ENCODE results near the gene ALG14. TPM values are rescaled to one million over a fixed set of nuclear protein-coding genes. Genes with fewer than 3 reads are reported as not detected.
A peak's percentile ranks its signal among the peaks of the same experiment; 100 is the strongest.

The ALG14 gene
- polyA plus RNA-seq, 1 of the 3 experiments (the other 2 are of a cell fraction), result 2.5 TPM

GRCh38 chr1:95004013-95004412, 68.7 kb downstream of the ALG14 start:
- TF ChIP-seq PBX3 (IDR thresholded peaks at IDR 0.05) (no peak), EP300 (IDR thresholded peaks at IDR 0.05; ENCODE audit: borderline replicate concordance in 1 of 2, low read depth in 1 of 2, low read length in 1 of 2) (no peak), ZBTB33 (IDR thresholded peaks at IDR 0.05; ENCODE audit: borderline replicate concordance, low read depth) (no peak), NFIC (IDR thresholded peaks at IDR 0.05; ENCODE audit: borderline replicate concordance) (no peak), RCOR1 (IDR thresholded peaks at IDR 0.05; ENCODE audit: low read length) (no peak), CHD2 (IDR thresholded peaks at IDR 0.05; ENCODE audit: low read length, partially characterized antibody) (no peak), JUND (IDR thresholded peaks at IDR 0.05) (no peak), NRF1 (IDR thresholded peaks at IDR 0.05; ENCODE audit: low read depth, low read length) (no peak), USF1 (IDR thresholded peaks at IDR 0.05; ENCODE audit: borderline replicate concordance, low read depth) (no peak)
- no peaks in the 10 kb centered on the region for H3K9me2 ChIP-seq
- DNase-seq, result no peak
- no peaks in the 10 kb centered on the region for H3K36me3 ChIP-seq (replicated peaks in 1 of 2; ENCODE audit: control insufficient read depth in 1 of 2, insufficient read depth in 2 of 2, low read length in 1 of 2)
- CTCF ChIA-PET, result interaction anchor here (0.9 to 1.9 kb wide), 4 partner anchors 11 to 149 kb away, joined by 3 to 10 read pairs (median 4); partner anchors contain the start of gene CNN3
- no peaks in the 10 kb centered on the region for H3K27me3 ChIP-seq (ENCODE audit: insufficient read depth)
- WGBS (ENCODE audit: low lambda C conversion rate), result 94% methylated on average over 7 of the region's 7 CpGs
- no peaks in the 10 kb centered on the region for H3K79me2 ChIP-seq (ENCODE audit: insufficient read depth)
- H3K9me3 ChIP-seq, result no peaks in the 10 kb centered on the region
- peaks cover 19 to 33% of the 10 kb centered on the region in 2 experiments for H3K4me1 ChIP-seq (ENCODE audit: control insufficient read depth in 1 of 2, insufficient read depth in 2 of 2, low read depth in 1 of 2, low read length in 1 of 2)
- no peak overlapping the region for H3K9ac ChIP-seq
- H4K20me1 ChIP-seq (ENCODE audit: insufficient read depth), result no peaks in the 10 kb centered on the region
- no peak overlapping the region for H3K27ac ChIP-seq (ENCODE audit: low read depth in 2 of 2, low read length in 1 of 2)
- POLR2A ChIA-PET, result no interaction called here
- H2AFZ ChIP-seq (ENCODE audit: low read depth), result no peak overlapping the region
- peaks cover 19% of the 10 kb centered on the region for H3F3A ChIP-seq (replicated peaks; ENCODE audit: insufficient read depth)
- no peak overlapping the region for H3K4me2 ChIP-seq
- H3K4me3 ChIP-seq (ENCODE audit: low read depth in 2 of 2, low read length in 1 of 2), result no peak overlapping the region

GRCh38 chr1:95003433-95003738, 69.4 kb downstream of the ALG14 start:
- H2AFZ ChIP-seq (ENCODE audit: low read depth), result peak overlapping the region; percentile 84; the same call in 1 of the 2 replicates
- H3K36me3 ChIP-seq (replicated peaks in 1 of 2; ENCODE audit: control insufficient read depth in 1 of 2, insufficient read depth in 2 of 2, low read length in 1 of 2), result no peaks in the 10 kb centered on the region
- H3K27me3 ChIP-seq (ENCODE audit: insufficient read depth), result no peaks in the 10 kb centered on the region
- peaks cover 19% of the 10 kb centered on the region for H3F3A ChIP-seq (replicated peaks; ENCODE audit: insufficient read depth)
- no peaks in the 10 kb centered on the region for H3K9me2 ChIP-seq
- no peaks in the 10 kb centered on the region for H4K20me1 ChIP-seq (ENCODE audit: insufficient read depth)
- TF ChIP-seq FOSL2 (IDR thresholded peaks at IDR 0.05; ENCODE audit: borderline replicate concordance, low read depth) (peak; percentile 23; the same call in 1 of the 2 replicates), RXRA (IDR thresholded peaks at IDR 0.05; ENCODE audit: borderline replicate concordance, low read depth) (no peak), YY1 (IDR thresholded peaks at IDR 0.05; ENCODE audit: low read depth) (no peak), JUND (IDR thresholded peaks at IDR 0.05) (no peak)
- no peaks in the 10 kb centered on the region for H3K9me3 ChIP-seq
- no peak for DNase-seq
- peak overlapping the region; percentile 74 for H3K4me2 ChIP-seq
- no peak overlapping the region; the same call in 1 of the 2 replicates for H3K9ac ChIP-seq
- ChIA-PET CTCF (interaction anchor here (0.9 to 3.5 kb wide), 6 partner anchors 11 to 149 kb away, joined by 3 to 17 read pairs (median 4); partner anchors contain the start of gene CNN3), POLR2A (no interaction called here)
- H3K79me2 ChIP-seq (ENCODE audit: insufficient read depth), result no peaks in the 10 kb centered on the region
- 49% methylated on average over 4 of the region's 4 CpGs for WGBS (ENCODE audit: low lambda C conversion rate)
- H3K4me1 ChIP-seq (ENCODE audit: control insufficient read depth in 1 of 2, insufficient read depth in 2 of 2, low read depth in 1 of 2, low read length in 1 of 2), result peaks cover 19 to 33% of the 10 kb centered on the region in 2 experiments
- H3K4me3 ChIP-seq (ENCODE audit: low read depth in 2 of 2, low read length in 1 of 2), result no peak overlapping the region
- peak overlapping the region; percentile 68 to 98; a peak in 3 of 4 replicates for H3K27ac ChIP-seq (ENCODE audit: low read depth in 2 of 2, low read length in 1 of 2)

Measured in SK-N-SH (cell line).